Measurements from ENCODE around the gene RNF222. TPM values are rescaled to one million over a fixed set of nuclear protein-coding genes. Genes with fewer than 3 reads are reported as not detected.

The RNF222 gene
- total and polyA plus RNA-seq, 2 of the 8 experiments (the other 6 are each of a cell fraction or from before 2014, with no cell fraction given) = not detected

DNA sequence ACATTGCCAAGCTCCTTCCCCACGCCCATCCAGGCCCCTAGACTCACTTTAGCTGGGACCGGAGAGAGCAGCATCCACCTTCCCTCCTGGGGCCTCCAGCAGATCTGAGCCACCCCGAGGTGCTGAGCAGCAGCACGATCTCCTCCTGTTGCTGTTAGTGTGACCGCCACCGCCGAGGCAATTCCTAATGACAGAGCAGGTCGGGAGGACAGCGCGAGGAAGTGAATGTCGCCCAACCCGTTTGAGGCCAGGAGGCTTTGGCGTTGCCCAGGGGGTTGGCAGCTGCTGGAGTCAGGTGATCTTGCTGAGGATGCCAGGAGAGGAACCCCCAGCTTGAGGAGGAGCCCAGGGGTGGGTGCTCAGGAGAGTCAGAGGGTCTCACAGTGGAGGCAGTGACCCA lies at the start of gene RNF222 (continued):
- TF ChIP-seq SP1 (IDR thresholded peaks at IDR 0.05; ENCODE audit: low read depth, low read length) = no peak
- TF ChIP-seq, protein P1, sequence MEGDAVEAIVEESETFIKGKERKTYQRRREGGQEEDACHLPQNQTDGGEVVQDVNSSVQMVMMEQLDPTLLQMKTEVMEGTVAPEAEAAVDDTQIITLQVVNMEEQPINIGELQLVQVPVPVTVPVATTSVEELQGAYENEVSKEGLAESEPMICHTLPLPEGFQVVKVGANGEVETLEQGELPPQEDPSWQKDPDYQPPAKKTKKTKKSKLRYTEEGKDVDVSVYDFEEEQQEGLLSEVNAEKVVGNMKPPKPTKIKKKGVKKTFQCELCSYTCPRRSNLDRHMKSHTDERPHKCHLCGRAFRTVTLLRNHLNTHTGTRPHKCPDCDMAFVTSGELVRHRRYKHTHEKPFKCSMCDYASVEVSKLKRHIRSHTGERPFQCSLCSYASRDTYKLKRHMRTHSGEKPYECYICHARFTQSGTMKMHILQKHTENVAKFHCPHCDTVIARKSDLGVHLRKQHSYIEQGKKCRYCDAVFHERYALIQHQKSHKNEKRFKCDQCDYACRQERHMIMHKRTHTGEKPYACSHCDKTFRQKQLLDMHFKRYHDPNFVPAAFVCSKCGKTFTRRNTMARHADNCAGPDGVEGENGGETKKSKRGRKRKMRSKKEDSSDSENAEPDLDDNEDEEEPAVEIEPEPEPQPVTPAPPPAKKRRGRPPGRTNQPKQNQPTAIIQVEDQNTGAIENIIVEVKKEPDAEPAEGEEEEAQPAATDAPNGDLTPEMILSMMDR (IDR thresholded peaks at IDR 0.05; ENCODE audit: control extremely low read depth in 1 of 3, insufficient read depth in 1 of 3, low read depth in 1 of 3, low read length in 3 of 3) = no peak
- TF ChIP-seq, protein P2, sequence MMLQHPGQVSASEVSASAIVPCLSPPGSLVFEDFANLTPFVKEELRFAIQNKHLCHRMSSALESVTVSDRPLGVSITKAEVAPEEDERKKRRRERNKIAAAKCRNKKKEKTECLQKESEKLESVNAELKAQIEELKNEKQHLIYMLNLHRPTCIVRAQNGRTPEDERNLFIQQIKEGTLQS (IDR thresholded peaks at IDR 0.05; ENCODE audit: insufficient read depth, low read depth, low read length) = no peak
- no peak for TF ChIP-seq KDM1A (IDR thresholded peaks at IDR 0.05; ENCODE audit: borderline replicate concordance, low read length)
- no peak for TF ChIP-seq FOSL1 (IDR thresholded peaks at IDR 0.05; ENCODE audit: insufficient read depth, low read depth, low read length)
- no peak for TF ChIP-seq MAFK (IDR thresholded peaks at IDR 0.05; ENCODE audit: low read depth, low read length)
- no peak for TF ChIP-seq YY1 (IDR thresholded peaks at IDR 0.05; ENCODE audit: low read depth, low read length)
- no peak for TF ChIP-seq SP2 (IDR thresholded peaks at IDR 0.05; ENCODE audit: low read length)

All from H1 (cell line).